ENCODE results near the gene BBX.

The BBX gene

GRCh38 chr3:107847791-107848190 lies 325.0 kb downstream of the BBX start:
- H3K9me3 ChIP-seq (ENCODE audit: insufficient read depth, low read length, severe bottlenecking): no peaks in the 10 kb centered on the region
- H3K4me3 ChIP-seq (ENCODE audit: low read depth in 1 of 2, low read length in 2 of 2): no peak overlapping the region
- H3K4me2 ChIP-seq (ENCODE audit: insufficient read depth, low read length): no peak overlapping the region
- H3K27ac ChIP-seq (ENCODE audit: low read length): no peak overlapping the region
- H3K4me1 ChIP-seq (ENCODE audit: insufficient read depth, low read length): no peaks in the 10 kb centered on the region
- no peak overlapping the region for H3K9ac ChIP-seq (ENCODE audit: low read depth, low read length)
- H4K20me1 ChIP-seq (ENCODE audit: insufficient read depth, low read length): no peaks in the 10 kb centered on the region
- H3K36me3 ChIP-seq (ENCODE audit: insufficient read depth, low read length): no peaks in the 10 kb centered on the region
- H3K27me3 ChIP-seq (ENCODE audit: insufficient read depth, low read length, poor library complexity): no peaks in the 10 kb centered on the region
- no peak for DNase-seq
- no peaks in the 10 kb centered on the region for H3K79me2 ChIP-seq (ENCODE audit: insufficient read depth, low read length)
- TF ChIP-seq, protein P1, sequence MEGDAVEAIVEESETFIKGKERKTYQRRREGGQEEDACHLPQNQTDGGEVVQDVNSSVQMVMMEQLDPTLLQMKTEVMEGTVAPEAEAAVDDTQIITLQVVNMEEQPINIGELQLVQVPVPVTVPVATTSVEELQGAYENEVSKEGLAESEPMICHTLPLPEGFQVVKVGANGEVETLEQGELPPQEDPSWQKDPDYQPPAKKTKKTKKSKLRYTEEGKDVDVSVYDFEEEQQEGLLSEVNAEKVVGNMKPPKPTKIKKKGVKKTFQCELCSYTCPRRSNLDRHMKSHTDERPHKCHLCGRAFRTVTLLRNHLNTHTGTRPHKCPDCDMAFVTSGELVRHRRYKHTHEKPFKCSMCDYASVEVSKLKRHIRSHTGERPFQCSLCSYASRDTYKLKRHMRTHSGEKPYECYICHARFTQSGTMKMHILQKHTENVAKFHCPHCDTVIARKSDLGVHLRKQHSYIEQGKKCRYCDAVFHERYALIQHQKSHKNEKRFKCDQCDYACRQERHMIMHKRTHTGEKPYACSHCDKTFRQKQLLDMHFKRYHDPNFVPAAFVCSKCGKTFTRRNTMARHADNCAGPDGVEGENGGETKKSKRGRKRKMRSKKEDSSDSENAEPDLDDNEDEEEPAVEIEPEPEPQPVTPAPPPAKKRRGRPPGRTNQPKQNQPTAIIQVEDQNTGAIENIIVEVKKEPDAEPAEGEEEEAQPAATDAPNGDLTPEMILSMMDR (IDR thresholded peaks at IDR 0.05; ENCODE audit: borderline replicate concordance, extremely low read depth, low read length, poor library complexity, severe bottlenecking): no peak
- no peak for TF ChIP-seq EZH2 (IDR thresholded peaks at IDR 0.05; ENCODE audit: borderline replicate concordance, low read depth, low read length, severe bottlenecking)
- ATAC-seq (ENCODE audit: insufficient read depth, low read depth): no peak
- H2AFZ ChIP-seq (ENCODE audit: low read depth, low read length): no peak overlapping the region

- Histone ChIP-seq H3K79me2 (ENCODE audit: insufficient read depth, low read length) (no peaks in the 10 kb centered on the region), H2AFZ (ENCODE audit: low read depth, low read length) (no peak overlapping the region), H3K4me2 (ENCODE audit: insufficient read depth, low read length) (no peak overlapping the region), H3K9ac (ENCODE audit: low read depth, low read length) (no peak overlapping the region), H3K27me3 (ENCODE audit: insufficient read depth, low read length, poor library complexity) (no peaks in the 10 kb centered on the region), H3K4me3 (ENCODE audit: low read depth in 1 of 2, low read length in 2 of 2) (no peak overlapping the region), H4K20me1 (ENCODE audit: insufficient read depth, low read length) (no peaks in the 10 kb centered on the region), H3K36me3 (ENCODE audit: insufficient read depth, low read length) (no peaks in the 10 kb centered on the region), H3K4me1 (ENCODE audit: insufficient read depth, low read length) (no peaks in the 10 kb centered on the region), H3K9me3 (ENCODE audit: insufficient read depth, low read length, severe bottlenecking) (no peaks in the 10 kb centered on the region), H3K27ac (ENCODE audit: low read length) (no peak overlapping the region)
- DNase-seq (no peak), ATAC-seq (ENCODE audit: insufficient read depth, low read depth) (no peak)
- TF ChIP-seq EZH2 (IDR thresholded peaks at IDR 0.05; ENCODE audit: borderline replicate concordance, low read depth, low read length, severe bottlenecking): no peak
- TF ChIP-seq, protein P1 (IDR thresholded peaks at IDR 0.05; ENCODE audit: borderline replicate concordance, extremely low read depth, low read length, poor library complexity, severe bottlenecking): no peak
Observed at GRCh38 chr3:107848351-107848915, 325.7 kb downstream of the BBX start.

DNA sequence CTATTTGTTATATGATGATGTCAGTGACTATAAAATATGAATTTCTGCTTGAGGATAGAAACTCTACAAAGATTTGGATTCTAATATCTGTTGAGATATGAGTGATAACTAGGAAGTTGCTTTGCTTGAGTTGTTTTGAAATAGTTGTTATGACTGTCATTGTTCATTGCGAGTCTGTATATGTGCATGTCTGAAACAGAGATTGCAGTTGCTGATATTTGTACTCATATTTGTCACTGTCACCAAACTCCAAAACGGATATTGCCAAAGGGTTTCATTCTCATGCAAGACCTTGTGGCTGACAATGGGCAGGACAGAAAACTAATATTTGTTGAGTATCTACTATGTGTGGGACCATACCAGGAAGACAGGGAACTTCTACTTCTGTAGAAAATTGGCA lies 327.9 kb downstream of the BBX start:
- H3K4me1 ChIP-seq (ENCODE audit: insufficient read depth, low read length): no peaks in the 10 kb centered on the region
- no peaks in the 10 kb centered on the region for H3K27me3 ChIP-seq (ENCODE audit: insufficient read depth, low read length, poor library complexity)
- no peak overlapping the region for H3K9ac ChIP-seq (ENCODE audit: low read depth, low read length)
- no peaks in the 10 kb centered on the region for H4K20me1 ChIP-seq (ENCODE audit: insufficient read depth, low read length)
- DNase-seq (no peak), ATAC-seq (ENCODE audit: insufficient read depth, low read depth) (no peak)
- H3K27ac ChIP-seq (ENCODE audit: low read length): no peak overlapping the region
- no peak overlapping the region for H3K4me3 ChIP-seq (ENCODE audit: low read depth in 1 of 2, low read length in 2 of 2)
- H3K4me2 ChIP-seq (ENCODE audit: insufficient read depth, low read length): no peak overlapping the region
- H3K9me3 ChIP-seq (ENCODE audit: insufficient read depth, low read length, severe bottlenecking): no peaks in the 10 kb centered on the region
- no peaks in the 10 kb centered on the region for H3K79me2 ChIP-seq (ENCODE audit: insufficient read depth, low read length)
- TF ChIP-seq, protein P1 (IDR thresholded peaks at IDR 0.05; ENCODE audit: borderline replicate concordance, extremely low read depth, low read length, poor library complexity, severe bottlenecking): no peak
- TF ChIP-seq EZH2 (IDR thresholded peaks at IDR 0.05; ENCODE audit: borderline replicate concordance, low read depth, low read length, severe bottlenecking): no peak
- no peak overlapping the region for H2AFZ ChIP-seq (ENCODE audit: low read depth, low read length)
- H3K36me3 ChIP-seq (ENCODE audit: insufficient read depth, low read length): no peaks in the 10 kb centered on the region

DNA sequence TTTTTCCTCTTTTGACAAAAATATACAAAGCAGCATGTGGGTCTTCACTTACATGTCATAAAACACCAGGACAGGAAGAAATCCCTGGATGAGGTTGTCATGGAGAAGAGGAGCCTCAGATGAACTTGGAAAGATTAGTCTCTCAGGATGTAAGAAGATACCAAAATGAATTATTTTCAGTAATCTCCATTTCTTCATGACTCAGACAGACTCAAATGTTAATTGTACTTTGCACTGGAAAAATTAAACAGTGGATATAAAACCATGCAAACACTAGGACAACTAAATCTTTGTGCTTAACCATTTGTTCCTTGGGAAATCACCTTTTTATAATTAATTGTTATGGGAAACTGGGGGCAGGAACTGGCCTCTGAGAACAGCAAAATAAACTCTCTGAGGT lies 331.1 kb downstream of the BBX start:
- no peak overlapping the region for H3K4me2 ChIP-seq (ENCODE audit: insufficient read depth, low read length)
- H3K4me3 ChIP-seq (ENCODE audit: low read depth in 1 of 2, low read length in 2 of 2): no peak overlapping the region
- H4K20me1 ChIP-seq (ENCODE audit: insufficient read depth, low read length): no peaks in the 10 kb centered on the region
- H3K27ac ChIP-seq (ENCODE audit: low read length): no peak overlapping the region
- TF ChIP-seq, protein P1 (IDR thresholded peaks at IDR 0.05; ENCODE audit: borderline replicate concordance, extremely low read depth, low read length, poor library complexity, severe bottlenecking): no peak
- no peak for TF ChIP-seq EZH2 (IDR thresholded peaks at IDR 0.05; ENCODE audit: borderline replicate concordance, low read depth, low read length, severe bottlenecking)
- no peak overlapping the region for H2AFZ ChIP-seq (ENCODE audit: low read depth, low read length)
- no peaks in the 10 kb centered on the region for H3K4me1 ChIP-seq (ENCODE audit: insufficient read depth, low read length)
- H3K36me3 ChIP-seq (ENCODE audit: insufficient read depth, low read length): no peaks in the 10 kb centered on the region
- H3K27me3 ChIP-seq (ENCODE audit: insufficient read depth, low read length, poor library complexity): no peaks in the 10 kb centered on the region
- no peaks in the 10 kb centered on the region for H3K79me2 ChIP-seq (ENCODE audit: insufficient read depth, low read length)
- no peak overlapping the region for H3K9ac ChIP-seq (ENCODE audit: low read depth, low read length)
- DNase-seq: no peak
- no peaks in the 10 kb centered on the region for H3K9me3 ChIP-seq (ENCODE audit: insufficient read depth, low read length, severe bottlenecking)
- no peak for ATAC-seq (ENCODE audit: insufficient read depth, low read depth)

Data from DND-41 (cell line).